Cardiac muscle cell (in vitro differentiated cells and primary cell): ENCODE measurements around the gene RIPK3. TPM values are rescaled to one million over a fixed set of nuclear protein-coding genes. Genes with fewer than 3 reads are reported as not detected.

Experiments
- DNase-seq, 2 donors: peaks; one replicate each; pipeline versions ENCODE4 v3.0.0 to v3.0.0-alpha.2; 2010 to 2017; ENCODE audit warnings: low read depth in 1 of 2, low spot score in 1 of 2
- H3K27ac ChIP-seq: fragments of 200-600 bp; sonication (generic); 2 replicates; pipeline ENCODE4 v1.5.1; 2016
- H3K27me3 ChIP-seq: fragments of 200-600 bp; sonication (generic); 2 replicates; pipeline ENCODE4 v1.6.0; 2016; ENCODE audit warnings: control low read depth
- H3K36me3 ChIP-seq: fragments of 200-600 bp; sonication (generic); 2 replicates; pipeline ENCODE4 v1.5.1; 2016; ENCODE audit warnings: control low read depth
- H3K4me1 ChIP-seq: fragments of 200-600 bp; sonication (generic); 2 replicates; pipeline ENCODE4 v1.8.1; 2017; ENCODE audit warnings: low read depth, mild to moderate bottlenecking, mixed run types
- H3K4me3 ChIP-seq: fragments of 200-600 bp; sonication (generic); 2 replicates; pipeline ENCODE4 v1.5.1; 2016; ENCODE audit warnings: mild to moderate bottlenecking
- H3K9me3 ChIP-seq: fragments of 200-600 bp; sonication (generic); 2 replicates; pipeline ENCODE4 v1.5.1; 2017; ENCODE audit warnings: low read depth, mild to moderate bottlenecking, control low read depth
- polyA plus RNA-seq: library from polyadenylated mRNA; unstranded; fragments of >200 nt; fragmentation: Nextera tagmentation; extraction: Ambion mirVana; gene quantifications from 2 replicates; pipeline ENCODE4 v1.2.1, GENCODE V29; 2016
- total RNA-seq: library from RNA; depleted of rRNA; stranded (reverse); fragments of >200 nt; gene quantifications from 2 replicates; pipeline ENCODE4 v1.2.3, GENCODE V29; 2016
- TF ChIP-seq, protein P1 (sequence below): IDR thresholded peaks from 2 replicates; pipeline ENCODE4 v1.5.1; 2012; ENCODE audit warnings: low read depth, mild to moderate bottlenecking, low read length

Gene RIPK3
- total and polyA plus RNA-seq, 2 experiments from 2014 or later, result 0.24 TPM; not detected in 1

DNA sequence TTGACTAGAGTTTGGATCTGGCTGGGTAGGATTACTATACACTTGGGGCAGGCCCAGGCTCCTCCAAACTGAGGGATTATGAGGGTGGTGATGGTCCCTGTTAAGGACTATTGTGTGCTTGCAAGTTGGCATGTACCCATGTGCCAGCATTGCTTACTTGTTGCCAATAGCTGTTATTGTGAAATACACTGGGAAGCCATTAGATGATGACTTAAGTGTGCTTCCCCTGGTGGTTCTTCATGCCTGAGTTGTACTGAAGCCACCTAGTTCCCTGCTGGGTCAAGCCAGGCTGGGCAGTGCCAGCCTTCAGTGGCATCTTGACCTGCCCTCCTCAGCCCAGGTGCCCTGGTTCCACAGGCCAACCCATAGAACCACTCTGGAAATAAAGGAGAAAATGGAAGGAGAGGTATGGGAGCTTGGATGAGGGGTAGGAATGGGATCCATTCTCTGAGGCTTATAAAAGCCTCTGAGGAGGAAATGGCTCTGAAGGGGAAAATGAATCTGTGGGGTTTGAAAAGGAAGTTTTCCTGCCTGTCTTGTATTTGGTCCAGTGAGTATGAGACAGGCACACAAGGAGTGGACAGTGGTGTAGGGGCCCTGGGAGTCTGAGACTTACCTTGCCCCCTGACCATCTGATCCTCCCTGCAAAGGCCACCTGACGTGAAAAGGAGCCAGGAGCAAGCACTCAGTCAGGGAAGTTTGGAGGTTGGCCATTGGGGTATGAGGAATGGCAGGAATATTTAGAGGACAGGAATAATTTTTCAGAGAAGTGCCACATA lies 27.8 kb downstream of the RIPK3 start:
- Histone ChIP-seq H3K27ac (no peak overlapping the region), H3K36me3 (no peaks in the 10 kb centered on the region), H3K4me1 (no peaks in the 10 kb centered on the region), H3K4me3 (no peak overlapping the region), H3K9me3 (no peaks in the 10 kb centered on the region), H3K27me3 (no peaks in the 10 kb centered on the region)
- DNase-seq, result peak in 1 of 2 donors; percentile 23
- TF ChIP-seq, protein P1, sequence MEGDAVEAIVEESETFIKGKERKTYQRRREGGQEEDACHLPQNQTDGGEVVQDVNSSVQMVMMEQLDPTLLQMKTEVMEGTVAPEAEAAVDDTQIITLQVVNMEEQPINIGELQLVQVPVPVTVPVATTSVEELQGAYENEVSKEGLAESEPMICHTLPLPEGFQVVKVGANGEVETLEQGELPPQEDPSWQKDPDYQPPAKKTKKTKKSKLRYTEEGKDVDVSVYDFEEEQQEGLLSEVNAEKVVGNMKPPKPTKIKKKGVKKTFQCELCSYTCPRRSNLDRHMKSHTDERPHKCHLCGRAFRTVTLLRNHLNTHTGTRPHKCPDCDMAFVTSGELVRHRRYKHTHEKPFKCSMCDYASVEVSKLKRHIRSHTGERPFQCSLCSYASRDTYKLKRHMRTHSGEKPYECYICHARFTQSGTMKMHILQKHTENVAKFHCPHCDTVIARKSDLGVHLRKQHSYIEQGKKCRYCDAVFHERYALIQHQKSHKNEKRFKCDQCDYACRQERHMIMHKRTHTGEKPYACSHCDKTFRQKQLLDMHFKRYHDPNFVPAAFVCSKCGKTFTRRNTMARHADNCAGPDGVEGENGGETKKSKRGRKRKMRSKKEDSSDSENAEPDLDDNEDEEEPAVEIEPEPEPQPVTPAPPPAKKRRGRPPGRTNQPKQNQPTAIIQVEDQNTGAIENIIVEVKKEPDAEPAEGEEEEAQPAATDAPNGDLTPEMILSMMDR, result no peak

DNA sequence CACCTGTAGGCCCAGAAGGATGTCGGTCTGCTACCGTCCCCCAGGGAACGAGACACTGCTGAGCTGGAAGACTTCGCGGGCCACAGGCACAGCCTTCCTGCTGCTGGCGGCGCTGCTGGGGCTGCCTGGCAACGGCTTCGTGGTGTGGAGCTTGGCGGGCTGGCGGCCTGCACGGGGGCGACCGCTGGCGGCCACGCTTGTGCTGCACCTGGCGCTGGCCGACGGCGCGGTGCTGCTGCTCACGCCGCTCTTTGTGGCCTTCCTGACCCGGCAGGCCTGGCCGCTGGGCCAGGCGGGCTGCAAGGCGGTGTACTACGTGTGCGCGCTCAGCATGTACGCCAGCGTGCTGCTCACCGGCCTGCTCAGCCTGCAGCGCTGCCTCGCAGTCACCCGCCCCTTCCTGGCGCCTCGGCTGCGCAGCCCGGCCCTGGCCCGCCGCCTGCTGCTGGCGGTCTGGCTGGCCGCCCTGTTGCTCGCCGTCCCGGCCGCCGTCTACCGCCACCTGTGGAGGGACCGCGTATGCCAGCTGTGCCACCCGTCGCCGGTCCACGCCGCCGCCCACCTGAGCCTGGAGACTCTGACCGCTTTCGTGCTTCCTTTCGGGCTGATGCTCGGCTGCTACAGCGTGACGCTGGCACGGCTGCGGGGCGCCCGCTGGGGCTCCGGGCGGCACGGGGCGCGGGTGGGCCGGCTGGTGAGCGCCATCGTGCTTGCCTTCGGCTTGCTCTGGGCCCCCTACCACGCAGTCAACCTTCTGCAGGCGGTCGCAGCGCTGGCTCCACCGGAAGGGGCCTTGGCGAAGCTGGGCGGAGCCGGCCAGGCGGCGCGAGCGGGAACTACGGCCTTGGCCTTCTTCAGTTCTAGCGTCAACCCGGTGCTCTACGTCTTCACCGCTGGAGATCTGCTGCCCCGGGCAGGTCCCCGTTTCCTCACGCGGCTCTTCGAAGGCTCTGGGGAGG lies 28.9 kb downstream of the RIPK3 start, which contains the start of gene LTB4R:
LTB4R (plus strand) TSS at position 857 of the 959 bp plus-strand sequence. CDS start 4,150 bp downstream, outside the sequence.
- Histone ChIP-seq H3K4me3 (no peak within 1 kb of the TSS), H3K36me3 (no peaks in the 10 kb centered on the region), H3K9me3 (no peaks in the 10 kb centered on the region), H3K27me3 (no peaks in the 10 kb centered on the region), H3K4me1 (no peaks in the 10 kb centered on the region), H3K27ac (no peak within 1 kb of the TSS)
- DNase-seq, result peak in 1 of 2 donors; percentile 88
- TF ChIP-seq, protein P1, result peak; percentile 28

GRCh38 chr14:24310265-24310645 lies 29.5 kb downstream of the RIPK3 start:
- TF ChIP-seq, protein P1, result no peak
- Histone ChIP-seq H3K4me1 (no peaks in the 10 kb centered on the region), H3K9me3 (no peaks in the 10 kb centered on the region), H3K4me3 (no peak overlapping the region), H3K27ac (no peak overlapping the region), H3K36me3 (no peaks in the 10 kb centered on the region), H3K27me3 (no peaks in the 10 kb centered on the region)
- DNase-seq, result no peak

DNA sequence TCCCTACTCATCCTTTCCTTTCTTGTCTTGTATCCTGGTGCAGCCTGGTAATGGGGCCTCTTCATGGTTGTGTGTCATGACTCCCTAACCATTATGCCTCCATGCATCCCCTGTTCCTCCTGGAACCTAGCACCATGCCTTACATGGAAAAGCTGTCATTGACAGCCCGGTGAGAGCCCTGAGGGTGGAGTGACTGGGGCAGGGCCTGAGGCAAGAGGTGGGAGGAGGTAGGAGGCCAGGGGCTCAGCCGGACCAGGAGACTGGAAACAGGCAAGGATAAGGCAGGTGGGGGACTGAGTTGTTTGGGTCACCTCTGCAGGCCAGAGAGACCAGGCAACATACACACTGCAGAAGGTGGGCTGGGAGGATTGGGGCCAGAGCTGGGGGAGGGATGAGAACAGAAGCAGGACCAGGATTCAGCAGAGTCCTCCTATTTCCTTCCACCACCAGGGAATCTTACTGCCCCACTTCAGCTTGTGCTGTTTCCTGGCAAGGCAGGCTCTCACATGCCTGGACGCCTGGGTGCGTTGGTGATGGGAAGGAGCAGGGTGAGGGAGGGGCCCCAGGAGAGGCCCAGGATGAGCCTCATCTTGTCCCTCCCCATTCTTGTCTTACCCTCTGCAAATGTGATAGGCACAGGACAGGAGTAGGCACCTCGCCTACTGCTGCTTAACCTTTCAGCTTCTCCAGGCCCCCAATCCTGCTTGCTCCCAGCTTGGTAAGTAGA lies 30.1 kb downstream of the RIPK3 start, which contains the start of gene LTB4R2:
LTB4R2 (plus strand) TSS at position 603 of the 727 bp plus-strand sequence. CDS start 525 bp downstream, outside the sequence.
- TF ChIP-seq, protein P1, result no peak
- H3K27me3 ChIP-seq, result no peaks in the 10 kb centered on the region
- H3K4me3 ChIP-seq, result no peak within 1 kb of the TSS

More for the DNA sequence above, 30.1 kb downstream of the RIPK3 start, which contains the start of gene LTB4R2:
- peaks cover 3% of the 10 kb centered on the region for H3K36me3 ChIP-seq
- H3K27ac ChIP-seq, result no peak within 1 kb of the TSS
- no peaks in the 10 kb centered on the region for H3K4me1 ChIP-seq
- H3K9me3 ChIP-seq, result no peaks in the 10 kb centered on the region
- no peak for DNase-seq
